Astrocyte (in vitro differentiated cells and primary cell): ENCODE measurements around the gene SLC2A13. TPM values are rescaled to one million over a fixed set of nuclear protein-coding genes. Genes with fewer than 3 reads are reported as not detected.

Experiments
- DNase-seq: peaks from one replicate; pipeline ENCODE4 v3.0.0-alpha.2; 2010; ENCODE audit warnings: low read depth
- FAIRE-seq: peaks from 2 replicates; lab custom pipeline; 2011; peaks lifted over from hg19 to GRCh38; lab: Jason Lieb, UNC
- H2AFZ ChIP-seq: 2 replicates; pipeline ENCODE4 v1.6.0; 2012; ENCODE audit warnings: low read depth, low read length, inconsistent platforms
- H3K27ac ChIP-seq: 2 replicates; pipeline ENCODE4 v1.5.1; 2011; ENCODE audit warnings: low read depth, low read length, inconsistent platforms
- H3K27me3 ChIP-seq: 2 replicates; pipeline ENCODE4 v1.6.0; 2011; ENCODE audit warnings: low read length, inconsistent platforms; ENCODE audit not compliant: insufficient read depth
- H3K36me3 ChIP-seq: 2 replicates; pipeline ENCODE4 v1.5.1; 2011; ENCODE audit warnings: low read length, inconsistent platforms; ENCODE audit not compliant: insufficient read depth
- H3K4me1 ChIP-seq: 2 replicates; pipeline ENCODE4 v1.5.1; 2011; ENCODE audit warnings: low read length, inconsistent platforms; ENCODE audit not compliant: insufficient read depth
- H3K4me2 ChIP-seq: 2 replicates; pipeline ENCODE4 v1.6.0; 2012; ENCODE audit warnings: low read length, inconsistent platforms
- H3K4me3 ChIP-seq: 2 replicates; pipeline ENCODE4 v1.5.1; 2011; ENCODE audit warnings: low read depth, mild to moderate bottlenecking, low read length, inconsistent platforms; ENCODE audit not compliant: insufficient read depth
- H3K79me2 ChIP-seq: 2 replicates; pipeline ENCODE4 v1.6.0; 2012; ENCODE audit warnings: mild to moderate bottlenecking, low read length, inconsistent platforms; ENCODE audit not compliant: insufficient read depth
- H3K9ac ChIP-seq: 2 replicates; pipeline ENCODE4 v1.6.0; 2012; ENCODE audit warnings: mild to moderate bottlenecking, low read length, inconsistent platforms
- H3K9me3 ChIP-seq: 2 replicates; pipeline ENCODE4 v1.5.1; 2012; ENCODE audit warnings: low read depth, mild to moderate bottlenecking, low read length, inconsistent platforms; ENCODE audit not compliant: insufficient read depth
- H4K20me1 ChIP-seq: 2 replicates; pipeline ENCODE4 v1.6.0; 2012; ENCODE audit warnings: low read length, inconsistent platforms; ENCODE audit not compliant: insufficient read depth
- H3K27ac Mint-ChIP-seq: one replicate; pipeline ENCODE4 v1.8.0; 2021; ENCODE audit warnings: mild to moderate bottlenecking, mixed read lengths; ENCODE audit not compliant: unreplicated experiment
- H3K27me3 Mint-ChIP-seq: one replicate; pipeline ENCODE4 v1.8.0; 2021; ENCODE audit warnings: low read depth, mixed read lengths; ENCODE audit not compliant: unreplicated experiment
- H3K36me3 Mint-ChIP-seq: one replicate; pipeline ENCODE4 v1.8.0; 2021; ENCODE audit warnings: low read depth, mixed read lengths; ENCODE audit not compliant: unreplicated experiment
- H3K4me1 Mint-ChIP-seq: one replicate; pipeline ENCODE4 v1.8.0; 2021; ENCODE audit warnings: low read depth, mixed read lengths; ENCODE audit not compliant: unreplicated experiment
- H3K4me3 Mint-ChIP-seq: one replicate; pipeline ENCODE4 v1.8.0; 2021; ENCODE audit warnings: mild to moderate bottlenecking, moderate library complexity, mixed read lengths; ENCODE audit not compliant: unreplicated experiment
- H3K9me3 Mint-ChIP-seq: one replicate; pipeline ENCODE4 v1.8.0; 2021; ENCODE audit warnings: mild to moderate bottlenecking, mixed read lengths; ENCODE audit not compliant: unreplicated experiment
- CTCF ChIP-seq: IDR thresholded peaks from 2 replicates; pipeline ENCODE4 v1.5.1; 2011; ENCODE audit warnings: low read depth, mild to moderate bottlenecking, inconsistent platforms, low read length, moderate library complexity; ENCODE audit not compliant: insufficient read depth
- EZH2 ChIP-seq: IDR thresholded peaks from 2 replicates; pipeline ENCODE4 v1.6.1; 2012; ENCODE audit warnings: mild to moderate bottlenecking, low read length, inconsistent platforms; ENCODE audit not compliant: insufficient read depth
- total RNA-seq: library from RNA; stranded (reverse); gene quantifications from 2 replicates; pipeline ENCODE4 v1.2.1, GENCODE V29; 2021

SLC2A13 gene
- total RNA-seq, 1 donor from 2014 or later: 10.2 TPM

GRCh38 chr12:40103043-40103442, 2.8 kb downstream of the SLC2A13 start:
- no peak for DNase-seq
- TF ChIP-seq EZH2 (no peak), CTCF (no peak)
- Histone ChIP-seq H3K4me3 (no peak overlapping the region), H3K4me2 (no peak overlapping the region), H2AFZ (no peak overlapping the region), H3K4me1 (peaks cover 10% of the 10 kb centered on the region), H3K27me3 (no peaks in the 10 kb centered on the region), H3K79me2 (peaks cover 5% of the 10 kb centered on the region), H3K36me3 (no peaks in the 10 kb centered on the region), H3K9me3 (no peaks in the 10 kb centered on the region), H3K9ac (no peak overlapping the region), H3K27ac (no peak overlapping the region), H4K20me1 (peaks cover 15% of the 10 kb centered on the region)
- H3K4me3 Mint-ChIP-seq: no peak overlapping the region
- no peaks in the 10 kb centered on the region for H3K9me3 Mint-ChIP-seq
- FAIRE-seq: no peak
- peaks cover 9% of the 10 kb centered on the region for H3K4me1 Mint-ChIP-seq
- no peaks in the 10 kb centered on the region for H3K27me3 Mint-ChIP-seq
- no peak overlapping the region for H3K27ac Mint-ChIP-seq
- H3K36me3 Mint-ChIP-seq: peaks cover 2% of the 10 kb centered on the region

- no peak overlapping the region for H3K4me3 Mint-ChIP-seq
- H4K20me1 ChIP-seq: peaks cover 15% of the 10 kb centered on the region
- no peak overlapping the region for H3K4me3 ChIP-seq
- no peak for DNase-seq
- no peaks in the 10 kb centered on the region for H3K27me3 ChIP-seq
- H3K27ac Mint-ChIP-seq: no peak overlapping the region
- H3K9me3 ChIP-seq: no peaks in the 10 kb centered on the region
- H3K9me3 Mint-ChIP-seq: no peaks in the 10 kb centered on the region
- no peak overlapping the region for H3K4me2 ChIP-seq
- no peak overlapping the region for H3K9ac ChIP-seq
- no peaks in the 10 kb centered on the region for H3K36me3 ChIP-seq
- no peak for TF ChIP-seq EZH2
- TF ChIP-seq CTCF: no peak
- peaks cover 5% of the 10 kb centered on the region for H3K79me2 ChIP-seq
- peaks cover 9% of the 10 kb centered on the region for H3K4me1 Mint-ChIP-seq
- no peak for FAIRE-seq
- no peaks in the 10 kb centered on the region for H3K27me3 Mint-ChIP-seq
- no peak overlapping the region for H2AFZ ChIP-seq
- peaks cover 2% of the 10 kb centered on the region for H3K36me3 Mint-ChIP-seq
- no peak overlapping the region for H3K27ac ChIP-seq
- peaks cover 10% of the 10 kb centered on the region for H3K4me1 ChIP-seq
Observed at GRCh38 chr12:40101747-40102146, 4.1 kb downstream of the SLC2A13 start.

DNA sequence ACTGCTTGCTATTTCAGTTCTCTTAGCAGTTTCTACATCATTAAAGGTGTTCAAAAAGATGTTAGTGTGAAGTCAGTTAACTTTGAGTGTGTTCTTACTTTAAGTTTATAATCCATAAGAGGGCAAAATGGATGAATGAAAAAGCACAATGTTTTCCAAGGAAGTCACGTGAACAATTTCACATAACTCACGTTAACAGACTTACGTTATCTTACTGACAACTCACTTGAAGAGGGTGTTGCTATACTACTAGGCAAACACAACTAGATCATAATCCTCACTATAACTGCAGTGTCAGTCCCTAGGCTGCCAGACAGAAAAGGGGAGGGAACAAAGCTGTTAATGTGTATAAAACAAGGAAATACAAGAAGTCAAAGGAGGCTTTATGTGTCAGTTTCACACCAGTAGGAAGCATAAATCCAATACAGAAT, 6.4 kb downstream of the SLC2A13 start:
- H3K4me3 ChIP-seq: no peak overlapping the region
- DNase-seq (no peak), FAIRE-seq (no peak)
- Mint-ChIP-seq H3K27ac (no peak overlapping the region), H3K4me3 (no peak overlapping the region), H3K36me3 (peaks cover under 1% of the 10 kb centered on the region), H3K9me3 (no peaks in the 10 kb centered on the region), H3K4me1 (peaks cover 6% of the 10 kb centered on the region), H3K27me3 (no peaks in the 10 kb centered on the region)
- no peaks in the 10 kb centered on the region for H3K36me3 ChIP-seq
- no peak overlapping the region for H3K9ac ChIP-seq
- H3K27me3 ChIP-seq: no peaks in the 10 kb centered on the region
- H3K4me2 ChIP-seq: no peak overlapping the region
- no peaks in the 10 kb centered on the region for H3K9me3 ChIP-seq
- peaks cover 5% of the 10 kb centered on the region for H3K79me2 ChIP-seq
- H3K4me1 ChIP-seq: peaks cover 3% of the 10 kb centered on the region
- peaks cover 12% of the 10 kb centered on the region for H4K20me1 ChIP-seq
- no peak overlapping the region for H3K27ac ChIP-seq
- TF ChIP-seq CTCF (no peak), EZH2 (no peak)
- no peak overlapping the region for H2AFZ ChIP-seq
